B cell (primary cell): Measurements from ENCODE around the gene ZNRF4. TPM values are rescaled to one million over a fixed set of nuclear protein-coding genes. Genes with fewer than 3 reads are reported as not detected.
"Not testable (repeated sequence)": the region's sequence is repeated elsewhere in the genome, so short reads cannot be mapped to it uniquely, and the experiment has no call there.

Source experiments
- ATAC-seq: fragments of 200-7000 bp; cut with Tn5 transposase; one replicate; pipeline ENCODE4 v1.10.0; 2021; ENCODE audit warnings: low read depth, mild to moderate bottlenecking, moderate number of reproducible peaks, moderate library complexity
- CTCF ChIA-PET: fragments of 350-600 bp; sonication (Branson Sonifier 250); formaldehyde crosslinking; loops from one replicate; lab custom pipeline; 2021; ENCODE audit warnings: antibody characterized with exemption, inconsistent platforms; lab: Charles Lee
- POLR2A ChIA-PET: fragments of 350-600 bp; sonication (Branson Sonifier 250); formaldehyde crosslinking; loops from one replicate; lab custom pipeline; 2021; ENCODE audit warnings: antibody characterized with exemption; lab: Charles Lee
- DNase-seq: peaks from one replicate; pipeline ENCODE4 v3.0.0; 2013
- H2AFZ ChIP-seq: 2 replicates; pipeline ENCODE4 v1.6.1; 2012; ENCODE audit warnings: mild to moderate bottlenecking, low read depth, low read length; ENCODE audit not compliant: insufficient read depth, poor library complexity, severe bottlenecking
- H3K27ac ChIP-seq, 2 donors: 1 replicate in 1 of 2; 2 replicates in 1 of 2; pipeline ENCODE4 v1.5.1; 2012 to 2013; ENCODE audit warnings: low read length in 2 of 2, mild to moderate bottlenecking in 2 of 2, moderate library complexity in 1 of 2
- H3K27me3 ChIP-seq, 4 experiments: fragments of 200-600 bp in 1 of 4; sonication (generic) in 1 of 4; replicated peaks in 1 of 4; 1 replicate in 2 of 4; 2 replicates in 2 of 4; pipeline versions ENCODE4 v1.6.1 to v1.7.0; 2013 to 2016; ENCODE audit warnings: low read length in 3 of 4, mild to moderate bottlenecking in 2 of 4, mixed read lengths in 1 of 4, moderate library complexity in 1 of 4; ENCODE audit not compliant: insufficient read depth in 4 of 4, control insufficient read depth in 3 of 4; ENCODE audit errors: control extremely low read depth in 1 of 4
- H3K36me3 ChIP-seq, 2 experiments: replicated peaks in 1 of 2; 1 replicate in 1 of 2; 2 replicates in 1 of 2; pipeline versions ENCODE4 v1.6.1 to v1.7.1; 2013; ENCODE audit warnings: low read length in 1 of 2; ENCODE audit not compliant: insufficient read depth in 2 of 2, control insufficient read depth in 1 of 2; ENCODE audit errors: control extremely low read depth in 1 of 2, extremely low read depth in 1 of 2
- H3K4me1 ChIP-seq, 2 donors: fragments of 200-600 bp in 1 of 2; sonication (generic) in 1 of 2; 1 replicate in 1 of 2; 2 replicates in 1 of 2; pipeline versions ENCODE4 v1.5.1 to v1.6.1; 2013 to 2017; ENCODE audit warnings: low read length in 2 of 2; ENCODE audit not compliant: control insufficient read depth in 2 of 2, insufficient read depth in 2 of 2
- H3K4me2 ChIP-seq: replicated peaks from 2 replicates; pipeline ENCODE3; 2012; ENCODE audit warnings: mild to moderate bottlenecking, low read depth, low read length; ENCODE audit not compliant: poor library complexity, severe bottlenecking
- H3K4me3 ChIP-seq, 5 experiments: fragments of 200-600 bp in 1 of 5; sonication (generic) in 1 of 5; 1 replicate in 3 of 5; 2 replicates in 2 of 5; pipeline versions ENCODE4 v1.5.1 to v1.7.0; 2011 to 2016; ENCODE audit warnings: low read length in 4 of 5, mild to moderate bottlenecking in 4 of 5, low read depth in 2 of 5, control low read depth in 1 of 5, moderate library complexity in 1 of 5; ENCODE audit not compliant: insufficient read depth in 1 of 5; ENCODE audit errors: control extremely low read depth in 1 of 5, extremely low read depth in 1 of 5
- H3K79me2 ChIP-seq: fragments of 200-600 bp; sonication (generic); one replicate; pipeline ENCODE4 v1.6.0; 2016; ENCODE audit warnings: low read length; ENCODE audit not compliant: control insufficient read depth, insufficient read depth
- H3K9ac ChIP-seq: fragments of 200-600 bp; sonication (generic); 2 replicates; pipeline ENCODE4 v1.6.1; 2017; ENCODE audit warnings: mild to moderate bottlenecking, low read length, moderate library complexity
- H3K9me3 ChIP-seq, 3 donors: one replicate each; pipeline versions ENCODE4 v1.6.1 to v1.7.1; 2013; ENCODE audit warnings: low read length in 2 of 3; ENCODE audit not compliant: control insufficient read depth in 2 of 3, insufficient read depth in 1 of 3; ENCODE audit errors: control extremely low read depth in 1 of 3
- H4K20me1 ChIP-seq: 2 replicates; pipeline ENCODE4 v1.6.0; 2012; ENCODE audit warnings: mild to moderate bottlenecking, low read length; ENCODE audit not compliant: insufficient read depth, control insufficient read depth, poor library complexity, severe bottlenecking
- H3K27ac Mint-ChIP-seq: one replicate; pipeline ENCODE4 v1.8.0; 2021; ENCODE audit warnings: mixed read lengths
- H3K27me3 Mint-ChIP-seq: one replicate; pipeline ENCODE4 v1.8.0; 2021; ENCODE audit warnings: mixed read lengths
- H3K4me1 Mint-ChIP-seq: one replicate; pipeline ENCODE4 v1.8.0; 2021; ENCODE audit warnings: mixed read lengths
- H3K4me3 Mint-ChIP-seq: one replicate; pipeline ENCODE4 v1.8.0; 2021; ENCODE audit warnings: mixed read lengths
- H3K9me3 Mint-ChIP-seq: one replicate; pipeline ENCODE4 v1.8.0; 2022; ENCODE audit warnings: mixed read lengths; ENCODE audit not compliant: insufficient read depth
- EZH2 ChIP-seq: IDR thresholded peaks from 2 replicates; pipeline ENCODE4 v1.6.1; 2012; ENCODE audit warnings: borderline replicate concordance, low read depth, mild to moderate bottlenecking, moderate library complexity, low read length; ENCODE audit not compliant: insufficient read depth, poor library complexity, severe bottlenecking
- WGBS: methylation state at CpG from one replicate; pipeline ENCODE4 v1.1.5; 2013; ENCODE audit warnings: missing lambda C conversion rate; ENCODE audit not compliant: insufficient coverage; 5-methylcytosine and 5-hydroxymethylcytosine counted together
- intact Hi-C: fragments of 100-400 bp; cut with micrococcal nuclease; formaldehyde crosslinking; loops from one replicate; pipeline ENCODE4 v1.10.0; 2022
- polyA plus RNA-seq: library from polyadenylated mRNA; depleted of rRNA; stranded (reverse); fragments of >200 nt; gene quantifications from 2 replicates; pipeline ENCODE4 v1.2.3, GENCODE V29; 2012
- total RNA-seq, 2 donors: library from RNA; stranded (reverse); fragments of 120-200 nt in 1 of 2; gene quantifications; 1 replicate in 1 of 2; 2 replicates in 1 of 2; pipeline versions ENCODE4 v1.2.3 to v1.2.4, GENCODE V29; 2013 to 2022
- TF ChIP-seq, protein P1 (sequence below): fragments of 200-600 bp; IDR thresholded peaks from one replicate; pipeline ENCODE4 v1.8.0; 2022; ENCODE audit warnings: antibody characterized with exemption, mild to moderate bottlenecking

ZNRF4 gene
- total and polyA plus RNA-seq, 2 donors (not counting 1 experiment from before 2014, with no cell fraction given): not detected

DNA sequence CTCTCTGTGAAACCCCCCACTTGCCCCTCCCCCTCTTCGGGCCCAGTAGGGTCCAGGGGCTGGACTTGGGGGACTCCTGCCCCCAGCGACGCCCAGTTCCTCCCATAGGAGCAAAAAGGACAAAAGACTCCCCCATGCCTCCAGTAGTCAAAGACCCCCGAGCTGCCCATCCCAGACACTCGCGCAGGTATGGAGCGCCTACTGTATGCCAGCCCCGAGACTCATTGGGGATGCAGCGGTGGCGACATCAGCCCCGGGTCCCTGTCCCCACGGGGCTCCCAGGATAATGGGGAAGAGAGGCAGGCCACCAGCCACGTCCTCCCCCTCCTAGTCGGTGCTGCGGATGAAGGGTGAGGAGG lies 18.3 kb upstream of the ZNRF4 start:
- no peak for ATAC-seq
- H3K79me2 ChIP-seq: no peaks in the 10 kb centered on the region
- TF ChIP-seq, protein P1, sequence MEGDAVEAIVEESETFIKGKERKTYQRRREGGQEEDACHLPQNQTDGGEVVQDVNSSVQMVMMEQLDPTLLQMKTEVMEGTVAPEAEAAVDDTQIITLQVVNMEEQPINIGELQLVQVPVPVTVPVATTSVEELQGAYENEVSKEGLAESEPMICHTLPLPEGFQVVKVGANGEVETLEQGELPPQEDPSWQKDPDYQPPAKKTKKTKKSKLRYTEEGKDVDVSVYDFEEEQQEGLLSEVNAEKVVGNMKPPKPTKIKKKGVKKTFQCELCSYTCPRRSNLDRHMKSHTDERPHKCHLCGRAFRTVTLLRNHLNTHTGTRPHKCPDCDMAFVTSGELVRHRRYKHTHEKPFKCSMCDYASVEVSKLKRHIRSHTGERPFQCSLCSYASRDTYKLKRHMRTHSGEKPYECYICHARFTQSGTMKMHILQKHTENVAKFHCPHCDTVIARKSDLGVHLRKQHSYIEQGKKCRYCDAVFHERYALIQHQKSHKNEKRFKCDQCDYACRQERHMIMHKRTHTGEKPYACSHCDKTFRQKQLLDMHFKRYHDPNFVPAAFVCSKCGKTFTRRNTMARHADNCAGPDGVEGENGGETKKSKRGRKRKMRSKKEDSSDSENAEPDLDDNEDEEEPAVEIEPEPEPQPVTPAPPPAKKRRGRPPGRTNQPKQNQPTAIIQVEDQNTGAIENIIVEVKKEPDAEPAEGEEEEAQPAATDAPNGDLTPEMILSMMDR: no peak
- no peak for TF ChIP-seq EZH2
- Mint-ChIP-seq H3K27ac (no peak overlapping the region), H3K27me3 (peaks cover 28% of the 10 kb centered on the region), H3K4me3 (no peak overlapping the region), H3K4me1 (no peaks in the 10 kb centered on the region), H3K9me3 (no peaks in the 10 kb centered on the region)
- intact Hi-C loops: no loop called here
- ChIA-PET POLR2A (no interaction called here), CTCF (no interaction called here)
- H3K4me2 ChIP-seq: no peak overlapping the region
- no peak overlapping the region for H3K9ac ChIP-seq
- no peak for DNase-seq
- H3K9me3 ChIP-seq: peaks cover 0 to 15% (median 0%) of the 10 kb centered on the region in 3 donors
- no peaks in the 10 kb centered on the region for H4K20me1 ChIP-seq
- H3K36me3 ChIP-seq: no peaks in the 10 kb centered on the region
- no peaks in the 10 kb centered on the region for H3K4me1 ChIP-seq
- H3K27ac ChIP-seq: no peak overlapping the region
- no peak overlapping the region for H2AFZ ChIP-seq
- WGBS: 13% methylated on average over 11 of the region's 15 CpGs
- H3K4me3 ChIP-seq: no peak overlapping the region
- peaks cover 0 to 7% (median 3%) of the 10 kb centered on the region in 4 experiments for H3K27me3 ChIP-seq

DNA sequence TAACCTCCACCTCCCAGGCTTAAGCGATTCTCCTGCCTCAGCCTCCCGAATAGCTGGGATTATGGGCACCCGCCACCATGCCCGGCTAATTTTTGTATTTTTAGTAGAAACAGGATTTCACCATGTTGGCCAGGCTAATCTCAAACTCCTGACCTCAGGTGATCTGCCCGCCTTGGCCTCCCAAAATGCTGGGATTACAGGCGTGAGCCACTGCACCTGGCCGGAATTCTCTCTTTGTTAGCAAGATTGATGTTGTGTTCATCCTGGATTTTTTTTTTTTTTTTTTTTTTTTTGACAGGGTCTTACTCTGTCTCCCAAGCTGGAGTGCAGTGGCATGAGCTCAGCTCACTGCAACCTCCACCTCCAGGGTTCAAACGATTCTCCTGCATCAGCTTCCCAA lies 16.5 kb upstream of the ZNRF4 start:
- intact Hi-C loops, H3K27ac Mint-ChIP-seq, ATAC-seq, POLR2A ChIA-PET, H3K79me2 ChIP-seq, H3K4me2 ChIP-seq, H2AFZ ChIP-seq, H3K9ac ChIP-seq, H3K4me3 Mint-ChIP-seq, DNase-seq, H4K20me1 ChIP-seq, H3K4me1 ChIP-seq, H3K27ac ChIP-seq, H3K27me3 ChIP-seq, H3K36me3 ChIP-seq, H3K4me3 ChIP-seq, H3K9me3 Mint-ChIP-seq, H3K4me1 Mint-ChIP-seq: not testable (repeated sequence)
- WGBS: 96% methylated on average over 5 of the region's 8 CpGs
- H3K27me3 Mint-ChIP-seq: peaks cover 31% of the 10 kb centered on the region
- CTCF ChIA-PET: interaction anchor here (0.7 kb wide), 1 partner anchor 21 kb away, joined by 3 read pairs; no protein-coding TSS in a partner anchor
- H3K9me3 ChIP-seq: peaks cover 0 to 15% (median 0%) of the 10 kb centered on the region in 3 donors
